Left hindlimb (tissue), 1 donor: ENCODE results near the gene EPHB1.

Experiments used
- DNase-seq: peaks from one replicate; pipeline ENCODE4 v3.0.0-alpha.2; 2018

EPHB1 gene

GRCh38 chr3:134810052-134810435 is 15.0 kb downstream of the EPHB1 start:
- DNase-seq, result no peak

GRCh38 chr3:134810850-134811249 is 15.8 kb downstream of the EPHB1 start:
- DNase-seq, result no peak

- no peak for DNase-seq
Observed at GRCh38 chr3:134813618-134814017, 18.6 kb downstream of the EPHB1 start.

- no peak for DNase-seq
Observed at GRCh38 chr3:134815519-134815918, 20.5 kb downstream of the EPHB1 start.

GRCh38 chr3:134816623-134817022 is 21.6 kb downstream of the EPHB1 start:
- DNase-seq, result no peak

GRCh38 chr3:134817297-134817696 is 22.2 kb downstream of the EPHB1 start:
- no peak for DNase-seq

- DNase-seq, result no peak
Observed at GRCh38 chr3:134820994-134821393, 25.9 kb downstream of the EPHB1 start.

GRCh38 chr3:134822090-134822489 is 27.0 kb downstream of the EPHB1 start:
- no peak for DNase-seq

- no peak for DNase-seq
Observed at GRCh38 chr3:134823679-134824078, 28.6 kb downstream of the EPHB1 start.

GRCh38 chr3:134824791-134825190 is 29.7 kb downstream of the EPHB1 start:
- no peak for DNase-seq

GRCh38 chr3:134827213-134827612 is 32.2 kb downstream of the EPHB1 start:
- no peak for DNase-seq

- DNase-seq, result no peak
Observed at GRCh38 chr3:134829721-134830120, 34.7 kb downstream of the EPHB1 start.

- DNase-seq, result no peak
Observed at GRCh38 chr3:134832585-134832984, 37.5 kb downstream of the EPHB1 start.

GRCh38 chr3:134833453-134834163 is 38.5 kb downstream of the EPHB1 start:
- DNase-seq, result no peak

- DNase-seq, result no peak
Observed at GRCh38 chr3:134836921-134837320, 41.9 kb downstream of the EPHB1 start.

GRCh38 chr3:134838599-134838998 is 43.5 kb downstream of the EPHB1 start:
- no peak for DNase-seq

GRCh38 chr3:134839422-134839821 is 44.4 kb downstream of the EPHB1 start:
- DNase-seq, result no peak

- DNase-seq, result no peak
Observed at GRCh38 chr3:134839990-134840389, 44.9 kb downstream of the EPHB1 start.

- DNase-seq, result no peak
Observed at GRCh38 chr3:134840459-134840858, 45.4 kb downstream of the EPHB1 start.

- no peak for DNase-seq
Observed at GRCh38 chr3:134846084-134846483, 51.0 kb downstream of the EPHB1 start.

GRCh38 chr3:134846911-134847317 is 51.9 kb downstream of the EPHB1 start:
- peak; percentile 44 for DNase-seq

GRCh38 chr3:134847349-134847748 is 52.3 kb downstream of the EPHB1 start:
- no peak for DNase-seq

GRCh38 chr3:134849561-134849960 is 54.5 kb downstream of the EPHB1 start:
- DNase-seq, result no peak

- no peak for DNase-seq
Observed at GRCh38 chr3:134850761-134851160, 55.7 kb downstream of the EPHB1 start.

- no peak for DNase-seq
Observed at GRCh38 chr3:134852132-134852531, 57.1 kb downstream of the EPHB1 start.
